AG10803 (cell line): Measurements from ENCODE around the gene CTDSP1.
A peak's percentile ranks its signal among the peaks of the same experiment; 100 is the strongest.

Experiments used
- DNase-seq: peaks from one replicate; pipeline ENCODE4 v3.0.0; 2010; ENCODE audit warnings: low read depth
- H3K4me3 ChIP-seq: 2 replicates; pipeline ENCODE4 v1.5.1; 2011; ENCODE audit warnings: mild to moderate bottlenecking, low read length, control low read depth
- TF ChIP-seq, protein P1 (sequence below): conservative IDR thresholded peaks from 2 replicates; pipeline ENCODE4 v1.5.1; 2011; ENCODE audit warnings: mild to moderate bottlenecking, low read length, control low read depth, inconsistent platforms

Gene CTDSP1

DNA sequence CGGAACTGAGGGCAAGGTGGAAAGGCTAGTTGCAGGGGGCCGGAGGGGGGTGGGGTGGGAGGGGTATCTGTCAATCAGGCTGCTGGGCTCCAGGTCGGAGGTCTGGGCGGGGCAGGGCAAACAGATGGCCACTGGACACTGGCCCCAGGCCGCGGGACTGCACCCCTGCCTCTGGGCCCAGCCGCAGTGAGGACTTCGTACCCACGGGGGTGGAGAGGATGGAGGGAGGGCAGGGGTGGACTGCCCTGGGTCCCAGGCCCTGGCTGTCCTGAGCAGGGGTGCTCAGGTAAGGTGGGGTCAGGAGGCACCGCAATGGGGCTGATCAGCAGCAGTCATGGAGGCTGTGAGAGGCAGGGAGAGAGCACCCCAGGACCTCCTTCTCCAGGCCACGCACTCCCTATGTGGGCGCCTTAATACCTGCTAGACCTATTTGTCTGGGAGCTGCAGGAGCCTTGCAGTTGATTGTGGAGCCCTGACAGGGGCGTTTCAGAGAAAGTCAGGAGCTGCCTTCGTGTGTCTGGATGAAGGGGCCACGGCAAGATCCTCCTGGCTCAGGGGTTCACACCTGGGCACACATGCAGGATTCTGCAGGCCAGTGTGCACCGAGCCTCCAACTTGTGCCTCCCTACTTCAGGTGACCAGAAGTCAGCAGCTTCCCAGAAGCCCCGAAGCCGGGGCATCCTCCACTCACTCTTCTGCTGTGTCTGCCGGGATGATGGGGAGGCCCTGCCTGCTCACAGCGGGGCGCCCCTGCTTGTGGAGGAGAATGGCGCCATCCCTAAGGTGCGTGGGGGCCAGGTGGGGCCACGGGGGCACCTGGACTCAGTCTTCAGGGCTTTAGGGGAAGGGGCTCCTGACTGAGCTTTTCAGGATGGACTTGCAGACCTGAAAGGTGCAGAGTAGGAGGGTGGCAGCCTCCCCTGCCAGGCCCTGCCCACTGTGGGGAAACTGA, 1.5 kb downstream of the CTDSP1 start:
- TF ChIP-seq, protein P1, sequence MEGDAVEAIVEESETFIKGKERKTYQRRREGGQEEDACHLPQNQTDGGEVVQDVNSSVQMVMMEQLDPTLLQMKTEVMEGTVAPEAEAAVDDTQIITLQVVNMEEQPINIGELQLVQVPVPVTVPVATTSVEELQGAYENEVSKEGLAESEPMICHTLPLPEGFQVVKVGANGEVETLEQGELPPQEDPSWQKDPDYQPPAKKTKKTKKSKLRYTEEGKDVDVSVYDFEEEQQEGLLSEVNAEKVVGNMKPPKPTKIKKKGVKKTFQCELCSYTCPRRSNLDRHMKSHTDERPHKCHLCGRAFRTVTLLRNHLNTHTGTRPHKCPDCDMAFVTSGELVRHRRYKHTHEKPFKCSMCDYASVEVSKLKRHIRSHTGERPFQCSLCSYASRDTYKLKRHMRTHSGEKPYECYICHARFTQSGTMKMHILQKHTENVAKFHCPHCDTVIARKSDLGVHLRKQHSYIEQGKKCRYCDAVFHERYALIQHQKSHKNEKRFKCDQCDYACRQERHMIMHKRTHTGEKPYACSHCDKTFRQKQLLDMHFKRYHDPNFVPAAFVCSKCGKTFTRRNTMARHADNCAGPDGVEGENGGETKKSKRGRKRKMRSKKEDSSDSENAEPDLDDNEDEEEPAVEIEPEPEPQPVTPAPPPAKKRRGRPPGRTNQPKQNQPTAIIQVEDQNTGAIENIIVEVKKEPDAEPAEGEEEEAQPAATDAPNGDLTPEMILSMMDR = no peak
- DNase-seq = no peak
- peak overlapping the region; percentile 77 for H3K4me3 ChIP-seq

DNA sequence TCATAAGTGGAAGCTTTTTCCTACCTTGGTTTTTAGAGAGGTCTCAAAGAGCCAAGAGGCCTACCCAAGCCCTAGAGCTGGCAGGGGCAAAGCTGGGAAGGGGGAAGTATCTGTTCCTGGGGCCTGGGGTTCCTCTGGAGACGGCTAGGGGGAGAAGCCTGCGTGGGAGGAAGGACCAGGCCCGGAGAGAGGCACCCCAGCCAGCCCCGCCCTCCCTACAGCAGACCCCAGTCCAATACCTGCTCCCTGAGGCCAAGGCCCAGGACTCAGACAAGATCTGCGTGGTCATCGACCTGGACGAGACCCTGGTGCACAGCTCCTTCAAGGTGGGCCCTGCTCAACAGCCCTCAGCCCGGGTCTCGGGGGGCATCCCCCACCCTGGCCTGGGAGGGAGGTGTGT, 2.2 kb downstream of the CTDSP1 start:
- DNase-seq = no peak
- H3K4me3 ChIP-seq = peak overlapping the region; percentile 77
- TF ChIP-seq, protein P1 = no peak

DNA sequence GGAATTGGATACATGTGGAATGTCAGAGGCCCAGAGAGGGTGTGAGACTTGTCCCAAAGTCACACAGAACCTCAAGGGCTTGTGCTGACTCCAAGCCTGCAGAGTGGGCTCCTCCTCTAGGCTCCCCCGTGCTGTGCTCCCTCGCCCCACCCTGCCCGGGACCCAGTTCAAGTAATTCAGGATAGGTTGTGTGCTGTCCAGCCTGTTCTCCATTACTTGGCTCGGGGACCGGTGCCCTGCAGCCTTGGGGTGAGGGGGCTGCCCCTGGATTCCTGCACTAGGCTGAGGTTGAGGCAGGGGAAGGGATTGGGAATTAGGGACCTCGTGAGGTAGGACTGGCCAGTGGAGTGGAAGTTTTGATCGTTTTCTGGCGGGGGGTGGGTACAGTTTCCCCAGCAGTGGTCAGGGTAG, 2.8 kb downstream of the CTDSP1 start:
- no peak for DNase-seq
- TF ChIP-seq, protein P1 = no peak
- no peak overlapping the region for H3K4me3 ChIP-seq

DNA sequence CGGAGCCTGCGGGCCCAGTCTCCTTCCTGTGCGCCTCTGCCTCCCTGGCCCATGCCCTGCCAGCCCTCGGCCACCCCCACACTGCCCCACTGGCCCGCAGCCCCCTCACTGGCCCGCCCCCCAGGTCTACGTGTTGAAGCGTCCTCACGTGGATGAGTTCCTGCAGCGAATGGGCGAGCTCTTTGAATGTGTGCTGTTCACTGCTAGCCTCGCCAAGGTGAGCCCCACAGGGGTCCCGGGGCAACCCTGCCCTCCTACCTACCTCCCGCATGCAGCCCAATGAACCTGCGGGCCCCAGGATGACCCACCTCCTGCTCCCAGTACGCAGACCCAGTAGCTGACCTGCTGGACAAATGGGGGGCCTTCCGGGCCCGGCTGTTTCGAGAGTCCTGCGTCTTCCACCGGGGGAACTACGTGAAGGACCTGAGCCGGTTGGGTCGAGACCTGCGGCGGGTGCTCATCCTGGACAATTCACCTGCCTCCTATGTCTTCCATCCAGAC, 3.3 kb downstream of the CTDSP1 start:
- no peak for DNase-seq
- H3K4me3 ChIP-seq = no peak overlapping the region
- TF ChIP-seq, protein P1 = no peak

DNA sequence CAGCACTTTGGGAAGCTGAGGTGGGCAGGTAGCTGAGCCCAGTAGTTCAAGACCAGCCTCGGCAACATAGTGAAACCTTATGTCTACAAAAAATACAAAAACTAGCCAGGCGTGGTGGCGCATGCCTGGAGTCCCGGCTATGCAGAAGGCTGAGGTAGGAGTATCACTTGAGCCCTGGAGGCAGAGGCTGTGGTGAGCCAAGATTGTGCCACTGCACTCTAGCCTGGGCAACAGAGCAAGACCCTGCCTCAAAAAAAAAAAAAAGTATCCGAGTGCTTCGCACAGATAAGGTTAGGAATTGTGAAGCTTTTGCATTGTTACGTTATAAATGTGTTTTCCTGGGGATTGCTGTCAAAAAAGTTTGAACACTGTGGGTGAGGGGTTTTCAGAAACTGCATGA, 4.1 kb downstream of the CTDSP1 start:
- DNase-seq = no peak
- TF ChIP-seq, protein P1 = no peak
- H3K4me3 ChIP-seq = no peak overlapping the region

DNA sequence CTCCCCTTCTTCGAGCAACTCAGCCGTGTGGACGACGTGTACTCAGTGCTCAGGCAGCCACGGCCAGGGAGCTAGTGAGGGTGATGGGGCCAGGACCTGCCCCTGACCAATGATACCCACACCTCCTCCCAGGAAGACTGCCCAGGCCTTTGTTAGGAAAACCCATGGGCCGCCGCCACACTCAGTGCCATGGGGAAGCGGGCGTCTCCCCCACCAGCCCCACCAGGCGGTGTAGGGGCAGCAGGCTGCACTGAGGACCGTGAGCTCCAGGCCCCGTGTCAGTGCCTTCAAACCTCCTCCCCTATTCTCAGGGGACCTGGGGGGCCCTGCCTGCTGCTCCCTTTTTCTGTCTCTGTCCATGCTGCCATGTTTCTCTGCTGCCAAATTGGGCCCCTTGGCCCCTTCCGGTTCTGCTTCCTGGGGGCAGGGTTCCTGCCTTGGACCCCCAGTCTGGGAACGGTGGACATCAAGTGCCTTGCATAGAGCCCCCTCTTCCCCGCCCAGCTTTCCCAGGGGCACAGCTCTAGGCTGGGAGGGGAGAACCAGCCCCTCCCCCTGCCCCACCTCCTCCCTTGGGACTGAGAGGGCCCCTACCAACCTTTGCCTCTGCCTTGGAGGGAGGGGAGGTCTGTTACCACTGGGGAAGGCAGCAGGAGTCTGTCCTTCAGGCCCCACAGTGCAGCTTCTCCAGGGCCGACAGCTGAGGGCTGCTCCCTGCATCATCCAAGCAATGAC, 4.8 kb downstream of the CTDSP1 start:
- H3K4me3 ChIP-seq = no peak overlapping the region
- no peak for DNase-seq
- TF ChIP-seq, protein P1 = no peak
